ENCODE data around the gene GLYATL1. TPM values are rescaled to one million over a fixed set of nuclear protein-coding genes. Genes with fewer than 3 reads are reported as not detected.

Gene GLYATL1
- total RNA-seq, 1 donor from 2014 or later = not detected

DNA sequence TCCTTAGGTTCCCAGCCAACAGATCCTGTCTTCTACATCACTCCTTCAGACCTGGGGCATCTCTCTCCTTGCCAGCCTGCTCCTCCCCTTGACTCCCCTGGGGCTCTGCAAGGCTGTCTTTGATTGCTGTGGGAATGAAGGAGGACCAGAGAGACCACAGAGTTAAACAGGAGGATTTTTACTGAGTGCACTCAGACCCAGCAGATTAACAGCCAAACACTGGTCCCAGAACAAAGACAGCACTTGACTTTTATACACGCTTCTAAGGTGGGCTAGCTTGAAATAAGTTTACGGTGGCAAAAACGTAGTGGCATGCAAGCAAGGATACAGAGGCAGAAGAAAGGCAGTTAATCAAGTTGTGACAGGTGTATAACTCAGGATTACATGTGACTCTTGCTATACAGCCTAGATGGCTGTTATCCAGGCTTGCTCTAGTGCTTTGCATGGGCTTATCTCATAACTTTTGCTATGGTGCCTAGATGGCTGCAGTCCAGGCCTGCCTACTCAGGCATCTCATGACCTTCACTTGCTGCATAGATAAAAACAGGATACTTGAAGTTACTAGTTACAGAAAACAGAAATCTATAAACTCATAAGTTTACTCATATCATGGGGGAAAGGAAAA is 22.0 kb upstream of the GLYATL1 start:
- intact Hi-C loops (cut with micrococcal nuclease) = no loop called here
- peaks cover 10% of the 10 kb centered on the region for H3K9me3 Mint-ChIP-seq
- no peak overlapping the region for H3K4me3 Mint-ChIP-seq
- H3K36me3 Mint-ChIP-seq (ENCODE audit: low read depth) = no peaks in the 10 kb centered on the region
- H3K4me1 Mint-ChIP-seq = no peaks in the 10 kb centered on the region
- no peak overlapping the region for H3K27ac Mint-ChIP-seq
- DNase-seq = no peak
- peaks cover 1% of the 10 kb centered on the region for H3K27me3 Mint-ChIP-seq

DNA sequence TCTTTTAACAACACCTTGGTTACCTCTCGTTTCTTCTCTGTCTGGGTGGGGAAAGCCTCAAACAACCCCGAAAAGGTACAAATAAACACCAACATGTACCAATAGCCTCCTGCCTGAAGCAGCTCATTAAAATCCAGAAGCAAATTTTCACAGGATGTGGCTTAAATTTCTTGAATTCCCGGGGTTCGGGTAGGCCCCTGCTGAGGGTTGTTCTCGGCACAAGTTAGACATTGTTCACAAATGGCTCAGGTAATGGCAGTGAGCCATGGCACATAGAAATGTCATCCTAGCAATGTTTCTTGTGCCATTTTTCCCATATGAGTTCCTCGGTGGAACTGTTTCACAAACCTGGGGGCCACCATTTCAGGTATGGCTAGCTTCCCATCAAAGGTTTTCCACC is 19.7 kb upstream of the GLYATL1 start:
- H3K27ac Mint-ChIP-seq = no peak overlapping the region
- peaks cover 4% of the 10 kb centered on the region for H3K27me3 Mint-ChIP-seq
- peaks cover 10% of the 10 kb centered on the region for H3K9me3 Mint-ChIP-seq
- H3K4me3 Mint-ChIP-seq = no peak overlapping the region
- H3K36me3 Mint-ChIP-seq (ENCODE audit: low read depth) = no peaks in the 10 kb centered on the region
- intact Hi-C loops (cut with micrococcal nuclease) = no loop called here
- H3K4me1 Mint-ChIP-seq = peaks cover 10% of the 10 kb centered on the region
- DNase-seq = no peak

- Mint-ChIP-seq H3K9me3 (peaks cover 9% of the 10 kb centered on the region), H3K27ac (no peak overlapping the region), H3K27me3 (peaks cover 7% of the 10 kb centered on the region), H3K36me3 (ENCODE audit: low read depth) (no peaks in the 10 kb centered on the region), H3K4me1 (peaks cover 10% of the 10 kb centered on the region), H3K4me3 (no peak overlapping the region)
- DNase-seq = no peak
- intact Hi-C loops (cut with micrococcal nuclease) = loop anchor here (10.0 kb wide), 1 partner anchor 225 kb away; the partner anchor contains the start of gene FAM111A
Measured at GRCh38 chr11:58919980-58920379, 19.3 kb upstream of the GLYATL1 start.

DNA sequence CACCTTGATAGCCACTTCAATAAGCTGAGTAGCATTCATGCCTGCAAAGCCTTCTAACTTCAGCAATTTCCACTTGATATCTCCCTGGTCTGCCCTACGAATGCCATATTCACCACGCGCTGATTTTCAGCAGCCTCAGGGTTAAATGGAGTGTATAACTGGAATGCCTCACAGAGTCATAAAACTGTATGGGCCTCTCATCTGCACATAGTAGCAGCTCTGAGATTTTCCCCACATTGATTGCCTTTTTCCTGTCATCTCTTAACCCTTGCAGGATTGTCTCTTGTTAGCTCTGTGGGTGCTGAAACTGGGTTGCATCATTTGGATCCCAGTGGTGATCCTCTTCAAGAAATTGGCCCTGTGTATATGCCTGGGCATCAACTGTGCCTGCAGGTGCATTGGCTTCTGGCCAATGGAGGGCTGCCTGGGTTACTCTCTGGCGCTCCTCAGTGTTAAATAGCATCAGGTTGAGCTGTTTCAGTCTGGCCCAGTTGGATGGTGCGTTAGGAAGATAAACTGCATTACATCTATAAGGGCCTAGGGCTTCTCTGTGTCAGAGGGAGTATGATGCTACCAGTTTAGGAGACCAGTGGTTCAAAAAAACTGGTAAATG is 17.4 kb upstream of the GLYATL1 start:
- Mint-ChIP-seq H3K4me3 (no peak overlapping the region), H3K4me1 (peaks cover 10% of the 10 kb centered on the region), H3K9me3 (peaks cover 7% of the 10 kb centered on the region), H3K36me3 (ENCODE audit: low read depth) (no peaks in the 10 kb centered on the region), H3K27me3 (peaks cover 11% of the 10 kb centered on the region), H3K27ac (no peak overlapping the region)
- no peak for DNase-seq
- intact Hi-C loops (cut with micrococcal nuclease) = loop anchor here (10.0 kb wide), 1 partner anchor 223 kb away; the partner anchor contains the start of gene FAM111A

DNA sequence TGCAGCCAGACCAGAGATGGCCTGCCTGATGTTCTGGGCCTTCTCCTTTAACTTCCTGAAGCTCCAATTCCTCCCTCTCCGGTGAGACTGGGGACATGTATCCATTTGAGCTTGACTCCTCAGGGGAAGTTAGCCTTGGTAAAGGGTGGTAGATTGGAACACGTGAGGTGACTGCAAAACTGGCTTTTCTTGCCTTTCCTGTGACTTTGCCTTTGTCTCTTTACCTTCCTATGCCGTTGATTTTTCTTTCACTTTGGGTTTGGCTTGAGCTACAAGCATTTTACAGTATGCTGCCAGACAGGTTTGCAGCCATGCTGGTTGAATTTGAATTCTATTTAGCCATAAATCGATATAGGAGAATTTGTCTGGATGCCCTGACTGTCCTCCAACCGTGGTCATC is 16.8 kb upstream of the GLYATL1 start:
- no peak overlapping the region for H3K27ac Mint-ChIP-seq
- intact Hi-C loops (cut with micrococcal nuclease) = loop anchor here (10.0 kb wide), 1 partner anchor 222 kb away; the partner anchor contains the start of gene FAM111A

DNA sequence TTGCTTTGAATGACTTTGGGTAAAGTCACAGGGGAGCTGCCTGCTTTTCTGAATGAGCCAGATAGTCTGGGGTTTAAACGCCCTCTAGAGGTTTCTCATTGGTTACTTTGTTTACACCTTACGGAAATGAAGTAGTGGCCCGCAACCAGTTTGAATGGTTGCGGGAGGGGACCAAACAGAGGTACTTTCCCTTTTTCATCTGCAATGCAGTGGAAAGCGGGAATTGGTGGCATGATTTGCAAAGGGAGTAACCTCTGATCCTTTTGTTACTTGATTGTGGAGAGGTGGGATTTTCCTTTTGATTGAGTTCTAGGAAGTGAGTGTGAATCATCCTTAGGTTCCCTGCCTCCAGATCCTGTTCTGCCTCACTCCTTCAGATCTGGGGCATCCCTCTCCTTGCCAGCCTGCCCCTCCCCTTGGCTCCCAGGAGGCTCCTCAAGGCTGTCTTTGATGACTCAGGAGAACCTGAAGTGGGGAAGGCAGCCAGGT is 15.9 kb upstream of the GLYATL1 start:
- Mint-ChIP-seq H3K9me3 (peaks cover 2% of the 10 kb centered on the region), H3K36me3 (ENCODE audit: low read depth) (no peaks in the 10 kb centered on the region), H3K4me3 (peak overlapping the region; percentile 48), H3K27ac (no peak overlapping the region), H3K27me3 (peaks cover 17% of the 10 kb centered on the region), H3K4me1 (peaks cover 13% of the 10 kb centered on the region)
- intact Hi-C loops (cut with micrococcal nuclease) = loop anchor here (10.0 kb wide), 1 partner anchor 221 kb away; the partner anchor contains the start of gene FAM111A
- peak; percentile 74 for DNase-seq

More for the DNA sequence above, 16.8 kb upstream of the GLYATL1 start:
- Mint-ChIP-seq H3K36me3 (ENCODE audit: low read depth) (no peaks in the 10 kb centered on the region), H3K4me1 (peaks cover 10% of the 10 kb centered on the region), H3K9me3 (peaks cover 7% of the 10 kb centered on the region), H3K4me3 (no peak overlapping the region), H3K27me3 (peaks cover 11% of the 10 kb centered on the region)
- no peak for DNase-seq

- Mint-ChIP-seq H3K36me3 (ENCODE audit: low read depth) (no peaks in the 10 kb centered on the region), H3K9me3 (no peaks in the 10 kb centered on the region), H3K4me1 (peaks cover 13% of the 10 kb centered on the region), H3K27me3 (peaks cover 21% of the 10 kb centered on the region), H3K4me3 (no peak overlapping the region), H3K27ac (no peak overlapping the region)
- no peak for DNase-seq
- intact Hi-C loops (cut with micrococcal nuclease) = loop anchor here (10.0 kb wide), 1 partner anchor 221 kb away; the partner anchor contains the start of gene FAM111A
Measured at GRCh38 chr11:58924230-58924629, 15.1 kb upstream of the GLYATL1 start.

DNA sequence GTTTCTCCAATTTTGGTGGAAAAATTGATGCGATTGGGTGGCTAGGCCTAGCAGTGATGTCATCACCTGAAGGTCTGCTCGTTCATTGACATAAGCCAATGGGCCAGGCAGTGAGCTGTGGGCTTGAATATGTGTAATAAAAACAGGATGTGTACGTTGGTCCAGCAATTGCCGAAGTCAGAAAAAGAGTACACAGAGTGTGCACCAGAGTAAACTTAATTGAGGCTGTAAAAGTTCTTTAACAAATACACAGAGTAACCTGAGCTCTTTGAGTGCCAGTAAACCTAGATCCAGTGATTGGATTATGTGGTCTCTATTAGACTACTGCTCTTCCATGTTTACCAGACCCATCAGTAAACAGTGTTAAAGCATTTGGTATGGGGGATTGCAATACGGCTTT is 13.0 kb upstream of the GLYATL1 start:
- intact Hi-C loops (cut with micrococcal nuclease) = loop anchor here (10.0 kb wide), 1 partner anchor 219 kb away; the partner anchor contains the start of gene FAM111A
- Mint-ChIP-seq H3K9me3 (no peaks in the 10 kb centered on the region), H3K27me3 (peaks cover 25% of the 10 kb centered on the region), H3K4me1 (peaks cover 13% of the 10 kb centered on the region), H3K36me3 (ENCODE audit: low read depth) (no peaks in the 10 kb centered on the region), H3K27ac (no peak overlapping the region), H3K4me3 (no peak overlapping the region)
- DNase-seq = no peak

DNA sequence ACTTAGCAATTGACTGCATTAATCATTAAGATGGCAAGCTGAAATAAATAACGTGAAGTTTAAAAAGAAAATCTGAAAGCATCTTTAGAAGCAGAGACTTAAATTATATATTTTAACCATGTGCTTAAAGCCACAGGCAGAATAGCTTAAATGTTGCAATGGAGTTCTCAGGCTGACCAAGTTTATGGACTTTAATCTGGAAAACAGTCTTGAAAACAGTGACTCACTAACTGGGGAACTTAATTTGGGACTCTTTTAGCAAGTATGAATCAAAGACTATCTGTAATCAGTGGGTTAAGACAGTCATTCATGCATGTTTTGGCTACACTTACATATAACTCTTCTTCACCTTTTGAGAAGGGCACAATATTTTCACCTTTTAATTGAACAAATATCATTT is 12.6 kb upstream of the GLYATL1 start:
- H3K4me1 Mint-ChIP-seq = peaks cover 13% of the 10 kb centered on the region
- peaks cover 25% of the 10 kb centered on the region for H3K27me3 Mint-ChIP-seq
- H3K27ac Mint-ChIP-seq = no peak overlapping the region
- no peak for DNase-seq
- intact Hi-C loops (cut with micrococcal nuclease) = loop anchor here (10.0 kb wide), 1 partner anchor 218 kb away; the partner anchor contains the start of gene FAM111A
- no peaks in the 10 kb centered on the region for H3K36me3 Mint-ChIP-seq (ENCODE audit: low read depth)
- H3K4me3 Mint-ChIP-seq = no peak overlapping the region
- no peaks in the 10 kb centered on the region for H3K9me3 Mint-ChIP-seq

DNA sequence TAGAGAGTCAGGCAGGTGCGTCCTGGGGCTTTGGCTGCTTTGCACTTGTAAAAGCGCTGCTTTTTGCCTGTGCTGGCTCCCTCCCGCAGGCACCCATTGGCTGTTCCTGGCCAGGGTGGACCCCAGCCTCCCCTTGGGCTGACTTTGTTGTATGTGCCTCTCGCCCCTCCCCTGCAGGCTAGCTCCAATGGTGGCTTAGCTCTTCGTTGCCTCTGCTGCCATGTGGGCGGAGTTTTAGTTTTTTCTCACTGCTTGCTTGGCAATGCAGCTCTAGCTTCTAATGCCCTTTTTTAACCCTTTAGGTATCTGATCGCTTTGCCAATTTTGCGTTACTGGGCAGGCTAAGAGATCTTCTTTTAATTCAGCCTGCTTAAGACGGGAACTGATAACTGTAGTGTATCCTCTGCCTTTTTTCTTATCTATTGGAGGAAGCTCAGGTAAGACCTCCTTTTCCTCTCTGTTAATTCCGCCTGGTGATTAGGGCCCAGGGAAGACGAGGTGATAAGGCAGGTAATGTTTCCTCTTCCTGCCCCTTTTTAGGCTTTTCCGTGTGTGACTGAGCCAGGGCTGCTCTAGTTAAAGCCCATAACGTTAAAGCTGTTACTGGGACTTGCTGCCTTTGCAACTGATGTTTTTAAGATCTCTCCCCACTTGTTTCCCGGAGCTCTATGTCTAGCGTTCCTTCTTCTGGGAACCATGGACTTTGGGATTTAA is 11.7 kb upstream of the GLYATL1 start:
- no peak overlapping the region for H3K27ac Mint-ChIP-seq
- no peaks in the 10 kb centered on the region for H3K9me3 Mint-ChIP-seq
- H3K36me3 Mint-ChIP-seq (ENCODE audit: low read depth) = no peaks in the 10 kb centered on the region
- no peak overlapping the region for H3K4me3 Mint-ChIP-seq
- H3K27me3 Mint-ChIP-seq = peaks cover 25% of the 10 kb centered on the region
- H3K4me1 Mint-ChIP-seq = peaks cover 13% of the 10 kb centered on the region
- intact Hi-C loops (cut with micrococcal nuclease) = loop anchor here (10.0 kb wide), 1 partner anchor 217 kb away; the partner anchor contains the start of gene FAM111A
- no peak for DNase-seq

DNA sequence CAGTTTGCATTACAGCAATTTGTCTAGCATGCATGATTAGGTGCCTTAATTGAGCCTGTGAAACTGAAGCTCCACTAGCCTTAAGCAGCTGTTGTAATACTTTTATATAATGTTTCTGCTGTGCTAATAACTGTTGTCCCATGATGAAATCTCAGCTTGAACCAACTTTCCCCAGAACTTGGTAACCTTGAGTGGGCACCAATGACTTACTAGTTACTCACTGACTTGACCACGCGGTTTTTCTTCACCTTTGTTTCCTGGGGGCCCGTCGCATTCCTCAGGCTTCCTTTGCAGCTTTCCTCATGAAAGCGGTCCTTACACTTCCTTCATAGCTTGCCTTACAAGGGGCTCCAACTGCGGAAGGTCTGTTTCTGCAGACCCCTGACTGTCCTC is 11.2 kb upstream of the GLYATL1 start:
- intact Hi-C loops (cut with micrococcal nuclease) = loop anchor here (10.0 kb wide), 1 partner anchor 217 kb away; the partner anchor contains the start of gene FAM111A
- Mint-ChIP-seq H3K36me3 (ENCODE audit: low read depth) (no peaks in the 10 kb centered on the region), H3K27me3 (peaks cover 25% of the 10 kb centered on the region), H3K27ac (no peak overlapping the region), H3K4me1 (peaks cover 8% of the 10 kb centered on the region), H3K4me3 (no peak overlapping the region), H3K9me3 (no peaks in the 10 kb centered on the region)
- no peak for DNase-seq

DNA sequence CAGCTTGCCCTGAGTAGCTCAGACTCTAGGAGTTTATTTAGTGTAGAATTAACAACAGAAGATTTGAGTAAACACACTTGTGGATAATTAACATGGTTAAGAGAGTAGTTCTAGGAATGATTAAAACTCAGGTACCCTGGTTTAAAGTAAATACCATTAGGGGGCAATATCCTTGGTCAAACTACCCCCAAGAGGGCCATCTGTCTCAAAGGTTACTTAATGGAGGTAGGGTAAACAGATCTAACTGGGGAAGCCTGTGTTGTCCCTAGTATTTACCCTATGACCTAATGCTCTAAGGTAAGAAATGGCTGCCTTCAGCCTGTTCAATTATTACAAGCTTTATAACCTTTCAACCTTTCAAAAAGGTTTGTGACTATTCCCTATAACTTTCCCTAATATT is 10.6 kb upstream of the GLYATL1 start:
- Mint-ChIP-seq H3K4me1 (peaks cover 3% of the 10 kb centered on the region), H3K4me3 (no peak overlapping the region), H3K36me3 (ENCODE audit: low read depth) (no peaks in the 10 kb centered on the region), H3K27me3 (peaks cover 25% of the 10 kb centered on the region), H3K27ac (no peak overlapping the region), H3K9me3 (no peaks in the 10 kb centered on the region)
- intact Hi-C loops (cut with micrococcal nuclease) = loop anchor here (10.0 kb wide), 1 partner anchor 216 kb away; the partner anchor contains the start of gene FAM111A
- no peak for DNase-seq

- no peak for DNase-seq
- Mint-ChIP-seq H3K27me3 (peaks cover 16% of the 10 kb centered on the region), H3K9me3 (no peaks in the 10 kb centered on the region), H3K4me3 (no peak overlapping the region), H3K36me3 (ENCODE audit: low read depth) (no peaks in the 10 kb centered on the region), H3K27ac (no peak overlapping the region), H3K4me1 (peaks cover 3% of the 10 kb centered on the region)
- intact Hi-C loops (cut with micrococcal nuclease) = no loop called here
Measured at GRCh38 chr11:58930926-58931325, 8.4 kb upstream of the GLYATL1 start.

Measured in activated CD4-positive, alpha-beta T cell treated with anti-CD3 and anti-CD28 coated beads, Interleukin-2, amount 10 ng/mL, durations not matched to agents 24 days and 14 days (primary cell).